HL-60 (cell line): Measurements from ENCODE around the gene NOCT.

Experiments
- POLR2AphosphoS5 ChIP-seq: IDR thresholded peaks from 2 replicates; pipeline ENCODE4 v1.6.1; 2012; ENCODE audit warnings: low read depth
- TF ChIP-seq, protein P1 (sequence below): IDR thresholded peaks from one replicate; pipeline ENCODE4 v1.5.1; 2011; ENCODE audit warnings: low read length, control low read depth, inconsistent platforms; ENCODE audit not compliant: insufficient read depth

- TF ChIP-seq, protein P1, sequence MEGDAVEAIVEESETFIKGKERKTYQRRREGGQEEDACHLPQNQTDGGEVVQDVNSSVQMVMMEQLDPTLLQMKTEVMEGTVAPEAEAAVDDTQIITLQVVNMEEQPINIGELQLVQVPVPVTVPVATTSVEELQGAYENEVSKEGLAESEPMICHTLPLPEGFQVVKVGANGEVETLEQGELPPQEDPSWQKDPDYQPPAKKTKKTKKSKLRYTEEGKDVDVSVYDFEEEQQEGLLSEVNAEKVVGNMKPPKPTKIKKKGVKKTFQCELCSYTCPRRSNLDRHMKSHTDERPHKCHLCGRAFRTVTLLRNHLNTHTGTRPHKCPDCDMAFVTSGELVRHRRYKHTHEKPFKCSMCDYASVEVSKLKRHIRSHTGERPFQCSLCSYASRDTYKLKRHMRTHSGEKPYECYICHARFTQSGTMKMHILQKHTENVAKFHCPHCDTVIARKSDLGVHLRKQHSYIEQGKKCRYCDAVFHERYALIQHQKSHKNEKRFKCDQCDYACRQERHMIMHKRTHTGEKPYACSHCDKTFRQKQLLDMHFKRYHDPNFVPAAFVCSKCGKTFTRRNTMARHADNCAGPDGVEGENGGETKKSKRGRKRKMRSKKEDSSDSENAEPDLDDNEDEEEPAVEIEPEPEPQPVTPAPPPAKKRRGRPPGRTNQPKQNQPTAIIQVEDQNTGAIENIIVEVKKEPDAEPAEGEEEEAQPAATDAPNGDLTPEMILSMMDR: no peak
- peak; percentile 89 for TF ChIP-seq POLR2AphosphoS5
Measured at GRCh38 chr4:139083956-139084803, 68.6 kb downstream of the NOCT start.
